Epidermal melanocyte (primary cell): ENCODE results near the gene TRAP1.

Source experiments
- DNase-seq: peaks from one replicate; pipeline ENCODE4 v3.0.0; 2011; ENCODE audit warnings: low spot score; ENCODE audit not compliant: insufficient read length

TRAP1 gene

GRCh38 chr16:3651461-3652372, 65.6 kb downstream of the TRAP1 start:
- DNase-seq, result no peak

GRCh38 chr16:3650631-3651265, 66.6 kb downstream of the TRAP1 start:
- no peak for DNase-seq

- no peak for DNase-seq
Observed at GRCh38 chr16:3646348-3646920, 70.9 kb downstream of the TRAP1 start.

- DNase-seq, result no peak
Observed at GRCh38 chr16:3645504-3646347, 71.6 kb downstream of the TRAP1 start.

- DNase-seq, result no peak
Observed at GRCh38 chr16:3645108-3645503, 72.2 kb downstream of the TRAP1 start.

GRCh38 chr16:3643095-3643730, 74.1 kb downstream of the TRAP1 start:
- no peak for DNase-seq

- no peak for DNase-seq
Observed at GRCh38 chr16:3642397-3643094, 74.8 kb downstream of the TRAP1 start.

GRCh38 chr16:3641801-3642396, 75.4 kb downstream of the TRAP1 start:
- no peak for DNase-seq

- DNase-seq, result no peak
Observed at GRCh38 chr16:3640632-3641501, 76.5 kb downstream of the TRAP1 start.

- no peak for DNase-seq
Observed at GRCh38 chr16:3640207-3640606, 77.1 kb downstream of the TRAP1 start.

- DNase-seq, result no peak
Observed at GRCh38 chr16:3638916-3639644, 78.2 kb downstream of the TRAP1 start.

- DNase-seq, result no peak
Observed at GRCh38 chr16:3637371-3637923, 79.9 kb downstream of the TRAP1 start.

GRCh38 chr16:3625911-3626732, 91.2 kb downstream of the TRAP1 start:
- no peak for DNase-seq

- no peak for DNase-seq
Observed at GRCh38 chr16:3625331-3625730, 92.0 kb downstream of the TRAP1 start.

GRCh38 chr16:3623642-3624041, 93.7 kb downstream of the TRAP1 start:
- DNase-seq, result no peak

GRCh38 chr16:3618769-3619141, 98.6 kb downstream of the TRAP1 start:
- no peak for DNase-seq
